ENCODE data around the gene SLC15A1. TPM values are rescaled to one million over a fixed set of nuclear protein-coding genes. Genes with fewer than 3 reads are reported as not detected.
"Not testable (repeated sequence)": the region's sequence is repeated elsewhere in the genome, so short reads cannot be mapped to it uniquely, and the experiment has no call there.

Gene SLC15A1
- total RNA-seq, 2 experiments from 2014 or later = not detected

GRCh38 chr13:98652276-98652675 is 100.2 kb downstream of the SLC15A1 start:
- Mint-ChIP-seq H3K9me3 (no peaks in the 10 kb centered on the region), H3K27ac (no peak overlapping the region)

GRCh38 chr13:98651744-98652143 is 100.7 kb downstream of the SLC15A1 start:
- no peaks in the 10 kb centered on the region for H3K36me3 Mint-ChIP-seq
- H3K27me3 Mint-ChIP-seq = no peaks in the 10 kb centered on the region
- DNase-seq = no peak
- no peak overlapping the region for H3K27ac Mint-ChIP-seq
- peaks cover 2% of the 10 kb centered on the region for H3K4me1 Mint-ChIP-seq
- no peaks in the 10 kb centered on the region for H3K9me3 Mint-ChIP-seq
- H3K4me3 Mint-ChIP-seq = no peak overlapping the region

More at GRCh38 chr13:98652276-98652675, 100.2 kb downstream of the SLC15A1 start:
- peaks cover 2% of the 10 kb centered on the region for H3K4me1 Mint-ChIP-seq
- no peaks in the 10 kb centered on the region for H3K36me3 Mint-ChIP-seq
- no peak for DNase-seq
- H3K4me3 Mint-ChIP-seq = no peak overlapping the region
- H3K27me3 Mint-ChIP-seq = no peaks in the 10 kb centered on the region

GRCh38 chr13:98650396-98651107 is 101.9 kb downstream of the SLC15A1 start:
- Mint-ChIP-seq H3K4me1 (peaks cover 2% of the 10 kb centered on the region), H3K27me3 (no peaks in the 10 kb centered on the region), H3K4me3 (no peak overlapping the region), H3K9me3 (no peaks in the 10 kb centered on the region), H3K27ac (no peak overlapping the region), H3K36me3 (no peaks in the 10 kb centered on the region)
- no peak for DNase-seq

- H3K4me3 Mint-ChIP-seq = no peak overlapping the region
- no peaks in the 10 kb centered on the region for H3K27me3 Mint-ChIP-seq
- no peak overlapping the region for H3K27ac Mint-ChIP-seq
- no peaks in the 10 kb centered on the region for H3K9me3 Mint-ChIP-seq
- DNase-seq = no peak
- peaks cover 2% of the 10 kb centered on the region for H3K4me1 Mint-ChIP-seq
- H3K36me3 Mint-ChIP-seq = no peaks in the 10 kb centered on the region
These were observed 102.6 kb downstream of the SLC15A1 start for GRCh38 chr13:98649861-98650260.

GRCh38 chr13:98648686-98649085 is 103.8 kb downstream of the SLC15A1 start:
- Mint-ChIP-seq H3K27me3 (peaks cover 6% of the 10 kb centered on the region), H3K4me3 (no peak overlapping the region), H3K4me1 (peaks cover 2% of the 10 kb centered on the region), H3K9me3 (no peaks in the 10 kb centered on the region), H3K36me3 (no peaks in the 10 kb centered on the region), H3K27ac (no peak overlapping the region)
- no peak for DNase-seq

- no peak for DNase-seq
- no peak overlapping the region for H3K4me3 Mint-ChIP-seq
- H3K9me3 Mint-ChIP-seq = no peaks in the 10 kb centered on the region
- H3K27ac Mint-ChIP-seq = no peak overlapping the region
- H3K4me1 Mint-ChIP-seq = peaks cover 3% of the 10 kb centered on the region
- H3K27me3 Mint-ChIP-seq = peaks cover 6% of the 10 kb centered on the region
- no peaks in the 10 kb centered on the region for H3K36me3 Mint-ChIP-seq
These were observed 104.3 kb downstream of the SLC15A1 start for GRCh38 chr13:98648141-98648540.

- H3K9me3 Mint-ChIP-seq = no peaks in the 10 kb centered on the region
- no peak overlapping the region for H3K27ac Mint-ChIP-seq
- no peak for DNase-seq
- no peak overlapping the region for H3K4me3 Mint-ChIP-seq
- H3K36me3 Mint-ChIP-seq = no peaks in the 10 kb centered on the region
- peaks cover 6% of the 10 kb centered on the region for H3K27me3 Mint-ChIP-seq
- H3K4me1 Mint-ChIP-seq = peaks cover 3% of the 10 kb centered on the region
These were observed 105.4 kb downstream of the SLC15A1 start for GRCh38 chr13:98647121-98647520.

GRCh38 chr13:98643479-98643878 is 109.0 kb downstream of the SLC15A1 start:
- Mint-ChIP-seq H3K27ac (no peak overlapping the region), H3K4me3 (no peak overlapping the region), H3K4me1 (peaks cover 3% of the 10 kb centered on the region), H3K9me3 (no peaks in the 10 kb centered on the region), H3K27me3 (peaks cover 6% of the 10 kb centered on the region), H3K36me3 (no peaks in the 10 kb centered on the region)
- DNase-seq = no peak

GRCh38 chr13:98641075-98641474 is 111.4 kb downstream of the SLC15A1 start:
- no peak for DNase-seq
- Mint-ChIP-seq H3K27me3 (peaks cover 6% of the 10 kb centered on the region), H3K4me3 (no peak overlapping the region), H3K9me3 (no peaks in the 10 kb centered on the region), H3K4me1 (peaks cover 3% of the 10 kb centered on the region), H3K27ac (no peak overlapping the region), H3K36me3 (no peaks in the 10 kb centered on the region)

- not testable (repeated sequence) for H3K9me3 Mint-ChIP-seq, DNase-seq, H3K27ac Mint-ChIP-seq, H3K36me3 Mint-ChIP-seq, H3K27me3 Mint-ChIP-seq, H3K4me3 Mint-ChIP-seq, H3K4me1 Mint-ChIP-seq
These were observed 112.7 kb downstream of the SLC15A1 start for GRCh38 chr13:98639785-98640184.

GRCh38 chr13:98638352-98638751 is 114.1 kb downstream of the SLC15A1 start:
- H3K27me3 Mint-ChIP-seq, H3K36me3 Mint-ChIP-seq, H3K4me3 Mint-ChIP-seq, H3K9me3 Mint-ChIP-seq, DNase-seq, H3K4me1 Mint-ChIP-seq, H3K27ac Mint-ChIP-seq: not testable (repeated sequence)

Other genes with a start within 250 kb of the SLC15A1 start
- gene STK24, start 175.6 kb downstream of the SLC15A1 start, total RNA-seq = 100 to 1,000 TPM; 129 TPM
- 10 to 100 TPM; 31.9 to 33.5 TPM for gene DOCK9, start 225.4 kb upstream of the SLC15A1 start, total RNA-seq

Data from activated naive CD8-positive, alpha-beta T cell treated with anti-CD3 and anti-CD28 coated beads for 36 hours (primary cell).